H1 (cell line): ENCODE data around the gene CD37. TPM values are rescaled to one million over a fixed set of nuclear protein-coding genes. Genes with fewer than 3 reads are reported as not detected.

Source experiments
- ASH2L ChIP-seq: fragments of 200-600, 300-600 bp; sonication (generic); IDR thresholded peaks from one replicate; pipeline ENCODE4 v1.7.1; 2017; ENCODE audit warnings: low read length
- ATF2 ChIP-seq: IDR thresholded peaks from 2 replicates; pipeline ENCODE4 v1.6.1; 2012; ENCODE audit warnings: low read length, inconsistent platforms
- ATF3 ChIP-seq: IDR thresholded peaks from 2 replicates; pipeline ENCODE4 v1.6.1; 2011; ENCODE audit warnings: low read depth, mild to moderate bottlenecking, low read length; ENCODE audit not compliant: insufficient read depth
- BACH1 ChIP-seq: IDR thresholded peaks from 2 replicates; pipeline ENCODE4 v1.6.1; 2012; ENCODE audit warnings: low read length, improper control_type of control experiment
- BCL11A ChIP-seq, 2 experiments: IDR thresholded peaks; one replicate each; pipeline ENCODE4 v1.6.1; 2011; ENCODE audit warnings: low read depth in 2 of 2, low read length in 2 of 2, mild to moderate bottlenecking in 2 of 2
- CTCF ChIP-seq, 3 experiments: IDR thresholded peaks; 1 replicate in 2 of 3; 2 replicates in 1 of 3; pipeline versions ENCODE4 v1.5.1 to v1.6.1; 2011; ENCODE audit warnings: low read length in 3 of 3, mild to moderate bottlenecking in 3 of 3, inconsistent platforms in 2 of 3, low read depth in 1 of 3, moderate library complexity in 1 of 3; ENCODE audit not compliant: insufficient read depth in 1 of 3; ENCODE audit errors: control extremely low read depth in 1 of 3
- E2F6 ChIP-seq: IDR thresholded peaks from 2 replicates; pipeline ENCODE4 v1.6.1; 2012; ENCODE audit warnings: inconsistent platforms
- EZH2 ChIP-seq: fragments of 200-600 bp; sonication (generic); IDR thresholded peaks from 2 replicates; pipeline ENCODE4 v1.7.1; 2012; ENCODE audit warnings: low read depth, mild to moderate bottlenecking, moderate library complexity, low read length, inconsistent platforms; ENCODE audit not compliant: severe bottlenecking
- GABPA ChIP-seq: IDR thresholded peaks from 2 replicates; pipeline ENCODE4 v1.6.1; 2011; ENCODE audit warnings: mild to moderate bottlenecking, low read length, moderate library complexity, borderline replicate concordance; ENCODE audit not compliant: insufficient read depth
- HDAC6 ChIP-seq: IDR thresholded peaks from one replicate; pipeline ENCODE4 v1.7.1; 2012; ENCODE audit warnings: low read depth, mild to moderate bottlenecking, inconsistent platforms, low read length, moderate library complexity
- KDM4A ChIP-seq: IDR thresholded peaks from one replicate; pipeline ENCODE4 v1.7.1; 2012; ENCODE audit warnings: low read depth, mild to moderate bottlenecking, moderate library complexity, low read length, inconsistent platforms; ENCODE audit not compliant: severe bottlenecking
- MAFK ChIP-seq: IDR thresholded peaks from 2 replicates; pipeline ENCODE4 v1.6.1; 2012; ENCODE audit warnings: low read depth, mild to moderate bottlenecking, improper control_type of control experiment, low read length
- NANOG ChIP-seq: IDR thresholded peaks from 2 replicates; pipeline ENCODE4 v1.6.1; 2011; ENCODE audit warnings: low read length, low read depth, mild to moderate bottlenecking, inconsistent platforms; ENCODE audit not compliant: insufficient read depth, poor library complexity, severe bottlenecking
- RFX5 ChIP-seq: IDR thresholded peaks from 2 replicates; pipeline ENCODE4 v1.6.1; 2011; ENCODE audit warnings: low read depth, low read length, improper control_type of control experiment, borderline replicate concordance
- SIX5 ChIP-seq: IDR thresholded peaks from 2 replicates; pipeline ENCODE4 v1.6.1; 2011; ENCODE audit warnings: mild to moderate bottlenecking, low read depth, low read length
- SRF ChIP-seq: IDR thresholded peaks from 2 replicates; pipeline ENCODE4 v1.6.1; 2011; ENCODE audit warnings: mild to moderate bottlenecking, low read depth, low read length, moderate library complexity
- SUZ12 ChIP-seq: fragments of 200-600 bp; sonication (generic); IDR thresholded peaks from 2 replicates; pipeline ENCODE4 v1.6.1; 2012; ENCODE audit warnings: mild to moderate bottlenecking, inconsistent platforms, low read length, moderate library complexity, mixed read lengths
- TEAD4 ChIP-seq: IDR thresholded peaks from 2 replicates; pipeline ENCODE4 v1.6.1; 2012; ENCODE audit warnings: low read depth, low read length, inconsistent platforms, mixed read lengths
- YY1 ChIP-seq: IDR thresholded peaks from 2 replicates; pipeline ENCODE4 v1.6.1; 2011; ENCODE audit warnings: low read depth, mild to moderate bottlenecking, low read length
- ZNF274 ChIP-seq: IDR thresholded peaks from 2 replicates; pipeline ENCODE4 v1.7.0; 2012; ENCODE audit warnings: low read length, borderline replicate concordance; ENCODE audit errors: extremely low read depth
- polyA plus RNA-seq, 7 experiments: library from polyadenylated mRNA; depleted of rRNA in 3 of 7; stranded (reverse) in 5 of 7; unstranded in 2 of 7; fragments of >200 nt in 5 of 7; fragments of 200-250 nt in 2 of 7; gene quantifications; 1 replicate in 5 of 7; 2 replicates in 1 of 7; 4 replicates in 1 of 7; pipeline versions ENCODE4 v1.2.1 to v1.2.3, GENCODE V29; 2011 to 2013; ENCODE audit warnings: missing spikeins in 2 of 7, mixed read lengths in 2 of 7
- total RNA-seq: library from RNA; stranded (reverse); fragmentation: NEBNext Ultra II Directional; extraction: Animal tissue kit (Norgen Biotek cat#: 25700); gene quantifications from 2 replicates; pipeline ENCODE4 v1.2.1, GENCODE V29; 2021

Gene CD37
- total and polyA plus RNA-seq, 2 of the 8 experiments (the other 6 are each of a cell fraction or from before 2014, with no cell fraction given) = not detected

- no peak for TF ChIP-seq YY1
- TF ChIP-seq SRF = no peak
- no peak for TF ChIP-seq NANOG
- TF ChIP-seq BACH1 = no peak
- TF ChIP-seq E2F6 = no peak
- no peak for TF ChIP-seq ZNF274
- TF ChIP-seq BCL11A (IDR thresholded peaks at IDR 0.05; ENCODE audit: low read depth in 2 of 2, low read length in 2 of 2) = no peak
- no peak for TF ChIP-seq SUZ12
- TF ChIP-seq RFX5 = no peak
- no peak for TF ChIP-seq ATF3
- TF ChIP-seq EZH2 = no peak
- TF ChIP-seq SIX5 = no peak
- no peak for TF ChIP-seq HDAC6
- no peak for TF ChIP-seq TEAD4
- TF ChIP-seq ATF2 = no peak
- peak; percentile 32 for TF ChIP-seq KDM4A
- no peak for TF ChIP-seq ASH2L
- TF ChIP-seq MAFK = no peak
- TF ChIP-seq GABPA = no peak
- TF ChIP-seq CTCF (IDR thresholded peaks at IDR 0.05; ENCODE audit: control extremely low read depth in 1 of 3, insufficient read depth in 1 of 3, low read depth in 1 of 3, low read length in 3 of 3) = no peak
Observed at GRCh38 chr19:49361438-49362047, 26.3 kb downstream of the CD37 start (continued).
